GM19395 (cell line): Measurements from ENCODE around the gene MGME1.
A peak's percentile ranks its signal among the peaks of the same experiment; 100 is the strongest.

Experiments
- ATAC-seq: cut with Tn5 transposase; IDR thresholded peaks from one replicate; pipeline ENCODE4 v1.9.1; 2021; ENCODE audit warnings: mild to moderate bottlenecking, moderate library complexity; ENCODE audit not compliant: unreplicated experiment

MGME1 gene, protein sequence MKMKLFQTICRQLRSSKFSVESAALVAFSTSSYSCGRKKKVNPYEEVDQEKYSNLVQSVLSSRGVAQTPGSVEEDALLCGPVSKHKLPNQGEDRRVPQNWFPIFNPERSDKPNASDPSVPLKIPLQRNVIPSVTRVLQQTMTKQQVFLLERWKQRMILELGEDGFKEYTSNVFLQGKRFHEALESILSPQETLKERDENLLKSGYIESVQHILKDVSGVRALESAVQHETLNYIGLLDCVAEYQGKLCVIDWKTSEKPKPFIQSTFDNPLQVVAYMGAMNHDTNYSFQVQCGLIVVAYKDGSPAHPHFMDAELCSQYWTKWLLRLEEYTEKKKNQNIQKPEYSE

DNA sequence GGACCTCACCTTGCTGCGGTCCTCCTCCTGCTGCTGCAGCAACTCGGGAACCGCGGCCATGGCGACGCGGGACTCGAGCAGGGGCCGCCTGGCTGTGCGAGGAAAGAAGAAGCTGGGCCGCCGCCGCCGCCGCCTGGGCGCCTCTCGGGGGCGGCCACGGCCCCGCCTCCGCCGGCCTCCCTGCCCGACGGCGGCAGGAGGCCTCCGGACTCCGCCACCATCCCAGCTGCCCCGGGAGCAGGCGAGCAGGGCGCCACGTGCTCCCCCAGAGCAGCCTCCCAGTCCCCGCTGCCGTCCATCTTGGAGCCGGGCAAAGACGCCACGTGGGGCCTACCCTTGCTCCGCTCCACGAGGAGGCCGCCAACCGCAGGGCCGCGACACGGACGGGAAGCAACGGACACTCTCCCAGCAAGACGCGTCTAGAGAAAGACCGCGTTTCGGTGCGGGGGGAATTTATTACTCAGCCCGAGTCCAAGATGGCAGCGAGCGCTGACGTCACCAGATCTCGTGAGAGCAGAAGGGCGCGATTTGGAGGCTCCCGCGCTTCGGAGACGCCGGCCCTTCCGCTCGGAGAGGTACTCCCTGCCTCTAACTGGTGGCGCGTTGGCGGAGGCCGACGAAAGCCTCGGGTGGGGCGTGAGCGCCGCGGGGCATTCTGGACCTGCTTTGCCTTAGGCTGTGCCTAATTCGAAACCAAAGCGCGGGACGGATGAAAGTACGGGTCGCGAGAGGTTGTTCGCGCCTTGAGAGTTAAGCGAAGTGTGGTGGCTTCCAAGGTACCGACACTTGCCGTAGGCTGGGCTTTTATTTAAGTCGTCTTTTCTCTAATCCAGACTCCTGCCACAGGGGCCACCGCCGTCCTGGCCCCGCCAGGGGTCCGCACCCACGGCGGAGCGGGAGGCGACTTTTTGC, at the start of gene MGME1, which contains the start of gene SNX5:
Gene MGME1, plus strand, starts transcription at position 653 of the 912 bp plus-strand sequence. CDS start 842 bp downstream, outside the sequence.
Gene SNX5, minus strand, starts transcription at position 429 of the 912 bp plus-strand sequence. Its CDS starts 369 bp downstream, at position 60.
- ATAC-seq, result peak; percentile 75

DNA sequence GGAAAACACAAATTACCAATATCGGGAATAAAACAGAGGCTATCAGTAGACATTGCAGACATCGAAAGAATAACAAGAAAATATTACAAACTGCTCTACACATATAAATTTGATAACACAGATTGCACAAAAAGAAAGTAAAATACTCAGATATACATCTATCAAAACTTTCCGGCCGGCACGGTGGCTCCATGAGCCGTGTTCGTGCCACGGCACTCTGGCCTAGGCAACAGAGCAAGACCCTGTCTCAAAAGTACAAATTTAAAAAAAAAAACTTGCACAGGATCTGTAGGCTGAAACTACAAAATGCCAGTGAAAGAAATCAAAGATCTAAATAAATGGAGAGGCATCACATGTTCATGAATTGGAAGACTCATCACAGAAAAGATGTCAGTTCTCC, 49.7 kb upstream of the MGME1 start:
- ATAC-seq, result no peak

DNA sequence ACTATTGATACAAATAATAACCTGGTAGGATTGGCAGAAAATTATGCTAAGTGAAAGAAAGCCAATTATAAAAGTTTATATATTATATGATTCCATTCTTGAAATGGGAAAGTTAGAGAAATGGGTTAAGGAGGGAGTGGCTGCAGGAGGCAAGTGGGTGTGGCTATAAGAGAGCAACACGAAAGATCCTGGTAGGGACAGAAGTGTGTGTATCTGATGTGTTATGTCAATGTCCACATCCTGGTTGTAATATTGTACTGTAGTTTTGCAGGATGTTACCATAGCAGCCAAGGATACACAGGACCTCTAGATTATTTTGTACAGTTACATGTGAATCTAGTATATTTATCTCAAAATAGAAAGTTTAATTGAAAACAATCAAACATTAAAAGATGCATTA, 47.0 kb upstream of the MGME1 start:
- ATAC-seq, result no peak

DNA sequence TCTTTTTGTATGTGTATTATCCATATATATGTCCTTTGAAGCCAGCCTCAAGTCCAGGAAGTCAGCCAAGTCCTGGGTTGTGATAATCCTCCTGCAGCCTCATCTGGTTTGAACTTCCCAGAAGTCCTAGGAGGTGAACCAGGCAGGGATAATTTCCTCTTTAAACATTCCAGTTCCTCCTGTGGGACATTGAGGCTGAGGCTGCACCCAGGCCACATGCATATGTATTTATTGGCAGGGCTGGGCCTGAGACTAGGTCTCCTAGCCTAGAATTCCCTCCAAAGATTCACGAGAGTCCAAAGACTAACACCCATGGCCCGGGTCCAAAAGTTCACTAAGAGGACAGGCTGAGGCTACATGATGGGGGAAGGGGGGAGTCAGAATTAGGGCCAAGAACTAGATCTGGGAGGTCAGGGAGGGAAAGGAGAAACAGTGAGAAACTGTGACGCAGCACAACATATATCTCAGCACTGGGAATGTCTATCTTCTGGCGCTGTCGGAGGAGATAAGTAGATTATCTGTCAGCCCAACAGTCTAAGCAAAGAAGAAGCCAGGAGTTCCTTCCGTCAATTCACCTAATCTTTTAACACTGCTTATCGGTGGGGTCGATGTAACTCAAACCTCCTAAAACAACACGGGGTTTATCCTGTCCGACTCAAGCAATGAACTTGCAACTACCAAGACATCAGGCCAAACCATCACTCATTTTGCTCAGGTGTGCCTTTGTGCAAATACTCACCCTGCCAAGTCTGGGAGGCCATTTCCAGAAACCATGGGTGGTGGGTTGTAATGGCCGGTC, 43.5 kb upstream of the MGME1 start:
- ATAC-seq, result no peak

DNA sequence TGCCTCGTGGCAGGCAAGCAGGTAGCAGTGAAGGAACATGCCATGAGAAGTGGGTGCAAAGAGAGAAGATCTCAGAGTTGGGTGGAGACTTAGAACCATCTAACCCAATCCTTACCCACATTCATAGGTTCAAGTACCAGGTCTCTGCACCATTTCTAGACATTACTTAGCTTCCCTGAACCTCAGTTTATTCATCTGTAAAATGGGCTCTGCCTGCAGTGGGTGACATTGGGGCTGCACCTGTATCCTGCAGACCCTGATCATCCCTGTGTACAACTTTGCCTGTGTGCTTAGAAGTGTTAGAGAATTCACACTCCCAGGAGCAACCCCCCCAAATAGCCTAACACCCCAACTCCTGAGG, 42.9 kb upstream of the MGME1 start:
- no peak for ATAC-seq

DNA sequence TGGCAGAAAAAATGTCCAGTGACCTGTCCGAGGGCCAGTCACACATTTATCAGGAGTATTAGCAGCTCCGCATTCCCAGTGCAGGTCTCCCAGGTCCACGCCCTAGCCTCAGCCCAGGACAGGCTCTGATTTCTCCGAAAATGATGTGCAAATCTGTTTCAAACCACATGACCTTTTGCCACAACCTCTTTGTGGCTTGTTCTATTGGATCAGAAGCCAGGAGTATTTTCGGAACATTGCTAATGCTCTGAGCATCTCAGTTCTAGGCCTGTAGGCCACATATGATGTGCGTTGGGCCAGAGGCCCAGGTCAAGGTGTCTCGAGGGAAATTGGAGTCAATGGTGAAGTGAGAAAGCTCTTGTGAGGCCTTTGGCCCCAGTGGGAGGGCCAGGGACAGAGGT, 40.6 kb upstream of the MGME1 start:
- ATAC-seq, result no peak

DNA sequence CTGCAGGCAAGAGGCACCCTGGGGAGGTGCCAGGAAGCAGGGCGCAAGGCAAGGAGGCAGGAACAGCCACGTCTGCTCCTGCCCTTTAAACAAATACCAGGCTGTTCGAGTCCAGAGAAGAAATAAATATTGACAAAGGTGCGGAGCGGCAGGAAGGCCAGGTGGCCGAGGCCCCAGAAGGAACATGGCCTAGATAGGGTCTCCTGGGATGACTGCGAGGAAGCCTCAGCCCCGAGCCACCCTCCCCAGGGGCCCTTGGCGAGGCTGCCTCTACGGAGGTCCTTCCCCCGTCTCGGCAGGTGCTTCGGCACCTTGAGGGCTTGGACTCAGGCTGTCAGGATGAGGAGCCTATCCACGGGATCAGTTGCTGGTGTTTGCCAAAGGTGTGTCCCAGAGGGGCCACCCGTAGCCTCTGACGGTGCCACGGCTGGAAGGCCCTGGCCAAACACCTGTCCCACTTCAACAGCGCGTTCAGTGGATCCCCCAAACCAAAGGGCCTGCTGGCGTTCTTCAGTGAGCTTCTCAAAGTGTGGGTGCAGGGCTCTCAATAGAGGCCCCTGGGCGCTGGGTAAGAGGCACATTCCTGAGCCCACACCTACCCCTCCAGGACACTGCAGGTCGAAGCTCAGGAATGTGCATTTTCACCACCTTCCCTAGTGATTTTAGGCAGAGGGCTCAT, 40.0 kb upstream of the MGME1 start:
- ATAC-seq, result no peak

DNA sequence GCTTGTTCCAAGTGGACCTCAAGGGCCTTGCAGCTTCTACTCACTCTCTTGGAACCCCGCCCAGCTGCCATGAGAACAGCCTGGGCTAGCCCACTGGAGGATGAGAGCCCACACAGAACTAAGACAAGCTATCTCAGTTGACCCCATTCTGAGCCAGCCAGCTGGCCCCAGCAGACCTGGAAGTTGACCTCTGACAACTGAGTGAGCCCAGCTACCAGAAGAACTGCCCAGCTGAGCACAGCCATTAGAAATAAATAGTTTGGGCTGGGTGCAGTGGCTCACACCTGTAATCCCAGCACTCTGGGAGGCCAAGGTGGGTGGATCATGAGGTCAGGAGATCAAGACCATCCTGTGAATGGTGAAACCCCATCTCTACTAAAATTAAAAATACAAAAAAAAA, 37.3 kb upstream of the MGME1 start:
- ATAC-seq, result no peak

DNA sequence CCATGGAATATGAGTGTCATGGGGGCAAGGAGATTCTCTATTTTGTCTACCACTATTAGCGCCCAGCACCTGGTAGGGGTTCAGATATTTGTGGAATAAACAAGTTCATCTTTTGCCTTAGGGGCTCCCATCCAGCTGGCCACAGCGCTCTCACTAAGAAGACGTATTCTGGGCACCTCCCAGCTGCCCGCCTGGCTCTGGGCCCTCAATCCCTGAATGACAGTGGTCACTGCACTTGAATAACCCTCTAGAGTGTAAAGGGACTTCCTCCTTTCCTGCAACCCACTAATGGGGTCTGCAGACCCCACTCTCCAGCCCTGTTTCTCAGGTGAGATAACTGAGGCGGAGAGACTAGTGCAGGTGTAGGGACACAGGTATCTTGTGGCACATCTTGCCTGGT, 36.4 kb upstream of the MGME1 start:
- ATAC-seq, result no peak

DNA sequence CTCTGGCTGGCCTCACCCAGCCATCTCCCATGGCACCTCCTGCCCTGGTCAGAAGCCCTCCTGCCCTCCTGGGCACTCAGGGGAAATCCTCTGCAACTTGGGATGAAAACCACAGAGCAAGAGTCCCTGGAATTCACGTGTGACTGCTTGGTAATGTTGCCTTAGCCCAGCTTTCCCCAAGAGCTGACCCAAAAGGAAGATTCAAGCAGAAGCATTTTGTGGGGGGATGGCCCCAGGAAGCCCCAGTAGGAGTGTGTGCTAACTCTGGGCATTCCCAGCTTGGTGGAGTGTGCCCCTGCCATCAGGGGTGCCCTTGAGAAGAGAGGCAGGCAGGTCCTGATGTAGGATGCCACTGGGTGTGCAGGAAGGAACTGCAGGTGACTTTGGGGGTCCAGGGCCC, 35.7 kb upstream of the MGME1 start:
- ATAC-seq, result no peak

DNA sequence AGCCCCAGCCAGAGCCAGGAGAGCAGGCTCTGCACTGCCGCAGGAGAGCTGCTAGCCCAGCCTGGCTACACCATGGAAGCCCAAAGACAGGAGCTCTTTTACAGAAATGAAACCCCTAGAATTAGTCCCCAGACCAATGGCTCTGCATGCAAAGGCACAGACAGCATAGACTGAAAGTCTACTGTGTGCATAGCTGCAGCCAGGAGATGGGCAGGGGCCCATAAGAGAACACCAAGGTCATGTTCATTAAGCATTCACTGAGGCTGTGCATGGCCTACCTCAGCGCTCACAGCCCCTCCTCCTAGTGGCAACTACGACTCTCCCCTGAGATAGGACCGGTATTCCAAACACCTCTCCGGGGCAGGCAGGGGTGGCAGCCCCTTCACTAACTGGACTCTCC, 35.1 kb upstream of the MGME1 start:
- ATAC-seq, result no peak

DNA sequence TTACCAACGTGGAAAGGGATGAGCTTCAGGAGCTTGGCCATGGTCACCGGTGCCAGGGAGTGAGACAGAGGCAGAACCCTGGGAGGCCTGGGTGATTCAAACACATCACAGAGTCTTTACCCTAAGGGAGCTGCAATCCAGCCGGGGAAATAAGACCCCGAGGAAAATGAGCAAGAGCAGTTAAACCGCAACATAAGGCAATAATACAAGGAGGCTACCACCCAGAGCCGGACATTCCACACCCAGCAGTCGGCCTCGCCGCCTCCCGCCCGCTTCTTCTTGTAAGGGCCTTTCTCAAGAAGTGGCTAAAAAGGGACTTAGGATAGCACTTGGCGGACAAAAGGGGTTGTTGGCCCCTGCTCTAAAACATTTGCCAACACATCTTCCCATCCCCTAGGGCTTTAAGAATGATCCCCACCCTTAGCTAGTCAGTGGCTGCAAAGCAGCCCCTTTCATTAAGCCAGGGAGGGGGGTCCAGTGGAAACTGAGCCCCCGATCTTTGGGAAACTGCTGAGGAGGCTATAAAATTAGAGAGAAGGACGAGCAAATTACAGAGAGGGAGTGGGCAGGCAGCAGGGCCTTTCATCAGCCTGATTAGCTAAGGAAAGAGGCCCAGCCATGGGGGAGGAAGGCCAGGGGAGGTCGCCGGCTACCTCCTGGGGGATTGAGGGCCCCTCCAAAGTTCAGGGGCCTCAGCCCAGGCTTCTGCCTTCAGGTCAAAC, 34.5 kb upstream of the MGME1 start:
- ATAC-seq, result no peak

DNA sequence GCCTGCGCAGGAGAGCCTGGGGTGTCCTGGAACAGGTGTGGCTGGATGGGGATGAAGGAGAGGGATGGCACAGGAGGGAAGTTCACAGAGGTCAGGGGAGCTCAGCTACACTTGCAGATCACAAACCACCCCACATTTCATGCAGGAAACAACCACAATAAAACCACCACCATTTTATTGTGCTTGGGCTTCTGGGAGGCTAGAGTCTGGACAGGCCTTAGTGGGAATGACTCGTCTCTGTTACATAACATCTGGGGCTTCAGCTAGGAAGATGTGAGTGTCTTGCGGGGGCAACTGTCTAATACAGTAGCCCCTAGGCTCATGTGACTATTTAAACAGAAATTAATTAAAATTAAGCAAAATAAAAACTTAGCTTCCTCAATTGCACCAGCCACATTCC, 33.6 kb upstream of the MGME1 start:
- no peak for ATAC-seq

DNA sequence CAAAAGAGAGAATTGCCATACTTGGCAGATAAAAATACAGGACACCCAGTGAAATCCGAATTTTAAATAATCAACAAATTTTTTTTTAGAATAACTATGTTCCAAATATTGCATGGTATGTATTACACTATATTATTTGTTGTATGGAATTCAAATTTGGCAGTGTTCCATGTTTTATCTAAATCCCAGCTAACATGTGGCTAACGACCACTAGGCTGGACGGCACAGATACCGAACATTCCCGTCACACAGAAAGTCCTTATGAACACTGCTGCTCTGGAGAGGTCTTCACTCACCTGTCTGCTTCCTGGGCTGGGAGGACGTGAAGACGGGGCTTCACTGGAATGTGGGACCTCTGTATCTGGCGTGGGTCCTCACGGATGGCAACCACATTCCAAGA, 33.1 kb upstream of the MGME1 start:
- ATAC-seq, result no peak

DNA sequence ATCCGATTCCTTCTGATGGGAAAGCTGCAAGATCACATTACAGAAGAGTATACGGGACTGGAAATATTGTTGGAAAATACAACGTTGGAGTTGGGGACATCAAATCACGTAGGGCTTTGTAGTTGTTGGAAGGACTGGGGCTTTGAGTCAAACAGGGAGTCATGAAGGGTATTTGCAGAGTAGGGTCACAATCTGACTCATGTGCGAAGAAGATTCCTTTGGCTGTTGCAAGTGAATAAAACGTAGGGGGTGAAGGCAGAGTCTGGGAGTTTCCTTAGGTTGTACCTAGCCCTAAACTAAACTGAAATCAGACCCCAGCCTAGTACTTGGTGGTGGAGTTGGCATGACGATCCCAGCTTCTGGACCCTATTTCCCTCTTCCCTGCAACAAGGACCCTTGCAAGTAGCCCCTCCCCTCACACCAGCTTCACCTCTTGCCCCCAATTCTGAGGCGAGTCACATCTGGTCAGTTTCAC, 32.5 kb upstream of the MGME1 start:
- ATAC-seq, result no peak

DNA sequence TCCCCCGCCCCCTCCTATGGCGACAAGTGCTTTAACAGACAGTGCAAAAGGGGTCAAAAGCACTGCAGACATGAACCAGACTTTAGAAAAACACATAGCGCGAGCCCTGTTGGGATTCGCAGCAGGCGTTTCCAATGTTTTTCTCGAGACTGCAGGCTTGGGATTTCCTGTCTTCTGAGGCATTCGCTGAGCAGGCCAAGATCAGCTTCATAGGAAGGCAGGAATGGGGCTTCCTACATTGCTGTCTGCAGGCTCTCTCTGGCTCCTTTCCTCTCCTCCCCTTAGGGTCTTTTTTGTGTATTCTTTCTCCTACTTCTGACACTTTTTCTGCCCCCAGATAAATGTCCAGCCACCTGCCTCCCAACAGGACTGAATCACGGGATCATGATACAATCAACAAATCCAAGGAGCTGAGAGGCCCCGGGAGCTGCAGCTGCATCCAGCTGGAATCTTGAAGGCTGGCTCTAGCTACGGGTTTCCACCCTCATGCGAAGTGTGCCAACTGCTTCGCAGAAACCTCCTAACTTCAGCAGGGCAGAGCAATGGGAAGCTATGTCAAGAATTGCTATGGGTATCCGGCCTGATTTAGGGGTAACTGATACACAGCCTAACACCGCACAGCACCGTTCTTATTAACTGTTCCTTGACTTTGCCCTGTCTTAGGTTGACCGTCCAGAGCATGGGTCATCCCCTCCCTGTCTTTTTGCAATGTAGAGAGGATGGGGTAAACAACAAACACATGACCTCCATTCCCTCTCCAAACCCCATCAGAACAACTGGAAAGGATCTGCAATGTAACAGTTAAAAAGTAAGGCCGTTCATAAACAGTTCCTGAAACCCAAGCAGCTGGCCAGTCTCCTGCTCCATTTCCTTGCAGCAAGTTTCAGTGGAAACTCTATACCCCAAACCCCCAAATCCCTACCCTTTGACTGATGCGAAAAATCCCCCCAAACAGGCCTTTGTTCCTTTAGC, 31.8 kb upstream of the MGME1 start:
- no peak for ATAC-seq

DNA sequence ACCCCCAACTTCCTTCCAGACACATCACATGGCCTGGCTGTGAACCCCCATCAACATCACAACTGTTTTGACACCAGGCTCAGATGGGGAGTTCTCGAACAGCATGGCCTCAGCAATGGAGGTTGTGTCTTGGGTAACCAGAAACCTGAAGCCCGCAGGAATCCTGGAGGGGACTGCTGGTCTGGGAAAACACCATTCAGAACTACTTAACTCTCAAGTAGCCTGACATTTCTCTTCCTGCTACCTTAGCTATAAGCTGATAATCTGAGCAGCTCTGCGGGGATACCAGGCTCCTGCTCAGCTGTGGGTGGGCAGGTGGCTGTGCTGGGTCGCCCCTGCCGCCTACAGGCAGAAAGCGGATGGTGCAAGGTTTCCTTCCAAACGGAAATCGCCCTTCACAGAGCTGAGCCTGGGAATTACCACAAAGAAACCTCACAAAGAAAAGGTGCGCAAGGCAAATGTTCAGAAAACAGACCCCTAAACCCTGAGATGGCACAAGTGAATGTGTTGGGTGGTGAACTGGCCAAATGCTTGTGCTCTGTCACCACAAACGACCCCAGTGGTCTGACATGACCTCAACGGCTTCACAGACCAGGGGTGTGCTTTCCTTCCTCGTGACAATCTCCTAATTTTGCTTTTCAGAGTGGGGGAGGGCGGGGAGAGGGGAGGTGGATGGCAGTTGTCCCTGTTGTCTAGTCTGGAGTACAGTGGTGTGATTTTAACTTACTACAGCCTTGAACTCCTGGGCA, 29.8 kb upstream of the MGME1 start:
- peak; percentile 69 for ATAC-seq

DNA sequence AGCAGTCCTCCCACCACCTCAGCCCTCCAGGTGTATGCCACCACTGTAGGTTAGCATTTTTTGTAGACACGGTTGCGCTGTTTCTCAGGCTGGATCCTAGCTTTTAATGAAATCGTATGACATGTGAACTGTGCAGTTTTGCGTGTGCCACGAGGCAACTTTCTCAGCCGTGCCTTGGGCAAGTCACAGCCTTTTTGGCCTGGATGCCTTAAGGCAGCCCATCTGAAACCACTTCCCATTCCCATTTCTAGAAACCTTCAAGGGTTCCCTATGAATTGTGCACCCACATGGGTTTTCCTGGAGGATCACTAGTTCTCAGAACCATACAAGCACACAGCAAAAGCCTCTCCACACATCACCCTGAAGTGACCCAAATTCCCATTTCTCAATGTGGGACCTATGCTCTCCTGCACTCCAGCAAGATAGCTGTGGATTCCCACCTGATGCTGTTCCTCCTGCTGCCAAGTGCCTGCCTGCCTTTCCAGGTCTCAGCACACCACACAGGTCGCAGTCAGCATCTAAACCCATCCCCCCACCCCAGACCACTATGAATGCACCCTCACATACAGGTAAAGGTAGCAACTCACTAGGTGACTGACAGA, 29.1 kb upstream of the MGME1 start:
- ATAC-seq, result peak; percentile 12
